ENCODE results near the gene ASB7.

Gene ASB7

DNA sequence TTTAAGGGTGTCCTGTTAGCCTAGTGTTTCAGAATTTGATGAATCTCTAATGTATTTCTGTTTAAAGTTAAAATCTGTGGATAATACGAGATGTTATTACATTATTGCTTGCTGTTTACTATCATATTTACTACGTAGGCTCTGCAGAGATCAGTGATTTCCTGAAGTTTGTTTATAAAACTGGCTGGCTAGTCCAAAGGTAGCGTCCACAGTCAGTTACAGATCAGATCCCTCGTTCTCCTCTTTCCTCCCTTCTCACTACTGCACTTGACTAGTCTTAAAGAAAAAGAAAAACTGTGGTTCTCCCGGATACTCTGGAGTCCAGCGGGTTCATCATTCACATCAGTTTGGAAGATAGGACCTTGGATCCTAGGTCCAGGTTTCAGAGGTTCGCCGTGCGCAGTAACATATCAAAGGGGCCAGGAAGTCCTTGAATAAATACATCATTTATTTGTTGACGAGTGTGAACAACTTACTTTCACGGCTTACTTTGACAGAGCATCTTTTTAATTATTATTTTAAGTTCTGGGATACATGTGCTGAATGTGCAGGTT, 35.9 kb downstream of the ASB7 start:
- DNase-seq (ENCODE audit: low read depth), result no peak
- TF ChIP-seq, protein P1, sequence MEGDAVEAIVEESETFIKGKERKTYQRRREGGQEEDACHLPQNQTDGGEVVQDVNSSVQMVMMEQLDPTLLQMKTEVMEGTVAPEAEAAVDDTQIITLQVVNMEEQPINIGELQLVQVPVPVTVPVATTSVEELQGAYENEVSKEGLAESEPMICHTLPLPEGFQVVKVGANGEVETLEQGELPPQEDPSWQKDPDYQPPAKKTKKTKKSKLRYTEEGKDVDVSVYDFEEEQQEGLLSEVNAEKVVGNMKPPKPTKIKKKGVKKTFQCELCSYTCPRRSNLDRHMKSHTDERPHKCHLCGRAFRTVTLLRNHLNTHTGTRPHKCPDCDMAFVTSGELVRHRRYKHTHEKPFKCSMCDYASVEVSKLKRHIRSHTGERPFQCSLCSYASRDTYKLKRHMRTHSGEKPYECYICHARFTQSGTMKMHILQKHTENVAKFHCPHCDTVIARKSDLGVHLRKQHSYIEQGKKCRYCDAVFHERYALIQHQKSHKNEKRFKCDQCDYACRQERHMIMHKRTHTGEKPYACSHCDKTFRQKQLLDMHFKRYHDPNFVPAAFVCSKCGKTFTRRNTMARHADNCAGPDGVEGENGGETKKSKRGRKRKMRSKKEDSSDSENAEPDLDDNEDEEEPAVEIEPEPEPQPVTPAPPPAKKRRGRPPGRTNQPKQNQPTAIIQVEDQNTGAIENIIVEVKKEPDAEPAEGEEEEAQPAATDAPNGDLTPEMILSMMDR (IDR thresholded peaks at IDR 0.05; ENCODE audit: control insufficient read depth, insufficient read depth, low read depth, low read length, missing control alignments), result no peak
- H3K4me3 ChIP-seq (ENCODE audit: control insufficient read depth, low read depth, low read length), result no peak overlapping the region

- H3K4me3 ChIP-seq (ENCODE audit: control insufficient read depth, low read depth, low read length), result no peak overlapping the region
- TF ChIP-seq, protein P1 (IDR thresholded peaks at IDR 0.05; ENCODE audit: control insufficient read depth, insufficient read depth, low read depth, low read length, missing control alignments), result no peak
- DNase-seq (ENCODE audit: low read depth), result no peak
Observed at GRCh38 chr15:100642213-100642949, 40.0 kb downstream of the ASB7 start.

DNA sequence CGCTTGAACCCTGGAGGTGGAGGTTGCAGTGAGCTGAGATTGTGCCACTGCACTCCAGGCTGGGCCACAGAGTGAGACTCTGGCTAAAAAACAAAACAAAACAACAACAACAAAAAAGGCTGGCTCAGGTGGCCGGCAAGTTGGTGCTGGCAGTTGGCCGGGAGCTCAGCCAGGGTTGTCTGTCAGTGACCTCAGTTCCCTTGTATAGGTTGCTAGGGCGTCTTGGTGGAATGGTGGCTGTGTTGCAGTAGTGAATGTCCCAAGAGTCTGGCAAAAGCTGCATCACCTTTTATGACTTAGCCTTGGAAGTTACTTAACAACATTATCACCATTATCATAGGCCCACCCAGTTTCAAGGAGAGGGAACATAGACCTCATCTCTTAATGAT, 40.6 kb downstream of the ASB7 start:
- TF ChIP-seq, protein P1 (IDR thresholded peaks at IDR 0.05; ENCODE audit: control insufficient read depth, insufficient read depth, low read depth, low read length, missing control alignments), result no peak
- DNase-seq (ENCODE audit: low read depth), result no peak
- H3K4me3 ChIP-seq (ENCODE audit: control insufficient read depth, low read depth, low read length), result no peak overlapping the region

- no peak for DNase-seq (ENCODE audit: low read depth)
- H3K4me3 ChIP-seq (ENCODE audit: control insufficient read depth, low read depth, low read length), result no peak overlapping the region
- TF ChIP-seq, protein P1 (IDR thresholded peaks at IDR 0.05; ENCODE audit: control insufficient read depth, insufficient read depth, low read depth, low read length, missing control alignments), result no peak
Observed at GRCh38 chr15:100645671-100646070, 43.3 kb downstream of the ASB7 start.

- no peak for DNase-seq (ENCODE audit: low read depth)
- H3K4me3 ChIP-seq (ENCODE audit: control insufficient read depth, low read depth, low read length), result no peak overlapping the region
- TF ChIP-seq, protein P1 (IDR thresholded peaks at IDR 0.05; ENCODE audit: control insufficient read depth, insufficient read depth, low read depth, low read length, missing control alignments), result no peak
Observed at GRCh38 chr15:100648951-100649350, 46.6 kb downstream of the ASB7 start.

DNA sequence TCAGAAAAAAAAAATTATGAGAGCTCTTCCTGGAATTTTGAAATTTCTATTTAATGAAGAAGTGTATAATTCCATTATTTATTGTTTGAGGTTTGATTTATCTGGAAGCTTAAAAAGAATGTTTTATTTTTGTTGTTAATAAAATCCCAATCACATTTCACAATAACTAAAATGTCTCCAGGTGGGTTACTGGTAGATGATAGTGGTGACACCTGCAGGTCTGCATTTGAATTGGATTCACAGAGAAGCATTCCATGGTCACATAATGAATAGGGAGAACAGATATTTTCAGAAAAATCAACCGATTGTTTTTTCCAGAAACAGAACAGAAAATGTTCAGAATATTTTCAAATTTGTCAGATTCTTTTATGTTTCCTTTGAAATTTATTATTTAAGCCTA, 48.3 kb downstream of the ASB7 start:
- H3K4me3 ChIP-seq (ENCODE audit: control insufficient read depth, low read depth, low read length), result no peak overlapping the region
- TF ChIP-seq, protein P1 (IDR thresholded peaks at IDR 0.05; ENCODE audit: control insufficient read depth, insufficient read depth, low read depth, low read length, missing control alignments), result peak; percentile 13
- no peak for DNase-seq (ENCODE audit: low read depth)

Measured in AG09309 (cell line).